ENCODE results near the gene MAPKBP1.

The MAPKBP1 gene

DNA sequence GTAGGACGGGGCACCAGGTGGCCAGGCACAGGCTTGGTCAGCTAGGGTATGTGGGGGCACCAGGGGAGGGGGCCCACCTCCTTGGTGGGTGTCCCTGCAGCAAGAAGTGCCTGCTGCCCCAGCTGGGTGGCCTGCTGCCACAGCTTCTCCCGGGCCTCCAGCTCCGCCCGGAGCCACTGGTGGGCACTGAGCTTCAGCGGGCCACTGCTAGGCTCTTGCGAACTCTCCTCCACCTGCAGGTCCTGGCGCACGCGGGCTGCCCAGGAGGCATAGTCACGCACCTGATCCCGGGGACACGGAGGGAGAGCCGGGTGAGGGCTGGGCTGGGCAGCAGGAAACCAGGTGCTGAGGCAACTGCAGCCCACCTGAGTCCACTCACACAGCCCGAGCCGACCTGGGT, 94.0 kb downstream of the MAPKBP1 start:
- no peak for DNase-seq (ENCODE audit: low read depth)

DNA sequence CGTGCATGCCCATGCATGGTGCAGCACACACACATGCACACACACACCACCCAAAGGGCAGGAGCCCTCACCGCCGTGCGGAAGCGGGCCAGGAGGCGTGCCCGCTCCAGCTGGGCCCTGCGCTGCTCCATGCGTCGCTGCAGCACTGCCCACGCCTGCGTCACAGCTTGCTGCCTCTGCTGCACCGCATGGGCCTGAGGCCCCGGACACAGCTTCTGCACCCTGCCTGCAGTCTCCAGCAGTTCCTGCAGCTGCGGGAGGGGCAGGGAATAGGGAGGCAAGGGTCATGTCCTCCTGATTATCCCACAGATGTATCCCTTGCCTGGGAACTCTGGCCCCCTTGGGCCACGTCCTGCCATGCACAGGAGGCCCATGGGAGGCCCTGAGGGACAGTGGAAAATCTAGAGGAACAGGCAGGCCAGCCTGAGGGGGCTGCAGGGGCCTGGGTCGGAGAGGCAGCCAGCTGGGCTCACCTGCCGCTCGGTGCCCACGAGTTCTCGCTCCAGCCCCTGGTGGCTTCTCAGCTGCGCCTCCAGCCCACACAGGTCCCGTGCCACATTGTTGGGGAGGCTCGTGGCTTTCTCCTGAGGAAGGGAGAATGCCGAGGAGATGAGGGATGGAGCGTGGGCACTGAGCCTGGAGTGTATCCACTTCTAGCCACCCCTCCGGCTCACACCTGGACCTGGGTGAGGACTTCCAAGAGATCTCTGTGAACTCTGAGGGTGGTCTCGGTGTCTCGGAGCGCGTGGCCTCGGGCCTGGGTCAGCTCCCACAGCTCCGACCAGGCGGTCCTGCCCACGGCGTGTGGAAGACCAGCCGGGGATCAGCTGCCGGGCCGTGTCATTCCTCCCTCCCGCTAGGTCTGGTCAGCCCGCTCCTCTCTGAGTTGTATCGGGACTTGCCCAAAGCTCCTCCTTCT, 95.7 kb downstream of the MAPKBP1 start:
- no peak for DNase-seq (ENCODE audit: low read depth)

DNA sequence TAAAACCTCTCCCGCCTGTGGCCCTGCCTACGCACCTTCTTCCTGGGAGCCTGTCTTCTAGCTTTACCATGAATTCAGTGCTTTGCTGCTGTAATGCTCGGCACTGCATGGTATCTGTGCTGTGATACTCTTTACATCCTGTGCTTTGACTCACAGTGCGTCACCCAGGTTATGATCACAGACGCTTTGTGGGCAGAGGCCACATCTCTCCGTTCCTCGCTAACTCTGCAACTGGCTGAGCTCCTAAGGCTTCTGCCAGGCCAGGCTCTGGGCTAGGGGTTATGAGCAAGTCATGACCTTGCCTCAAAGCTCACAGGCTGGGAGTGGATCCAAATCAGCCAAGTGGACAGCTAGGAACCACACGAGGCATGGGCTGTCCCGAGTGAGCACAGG, 96.4 kb downstream of the MAPKBP1 start:
- DNase-seq (ENCODE audit: low read depth): no peak

GRCh38 chr15:41871175-41871905, 97.1 kb downstream of the MAPKBP1 start:
- no peak for DNase-seq (ENCODE audit: low read depth)

DNA sequence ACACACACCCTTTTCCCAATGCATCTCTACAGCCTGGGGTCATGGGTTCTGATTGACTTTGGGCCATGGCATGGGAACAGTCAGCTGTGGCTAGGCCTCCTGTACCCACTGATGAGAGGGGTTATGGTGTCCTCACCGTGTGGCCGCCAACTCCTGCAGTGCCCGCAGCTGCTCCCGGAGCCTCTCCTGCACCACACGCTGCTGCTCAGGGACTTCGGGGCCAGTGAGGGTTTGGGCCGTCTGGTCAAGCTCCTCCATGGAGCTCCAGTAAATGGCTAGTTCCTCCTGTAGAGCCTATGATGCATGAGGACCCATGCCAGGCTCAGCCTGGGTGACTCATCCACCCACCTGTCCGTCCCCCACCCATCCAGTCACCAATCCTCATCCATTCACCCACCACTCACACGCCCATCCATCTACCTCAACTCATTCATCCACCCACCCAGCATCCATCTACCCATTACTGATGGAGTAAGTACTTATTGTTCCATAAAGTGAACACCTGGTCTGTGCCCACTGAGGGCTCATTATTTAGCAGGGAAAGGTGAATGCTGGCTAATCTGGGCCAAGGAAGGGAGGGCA, 98.0 kb downstream of the MAPKBP1 start:
- no peak for DNase-seq (ENCODE audit: low read depth)

DNA sequence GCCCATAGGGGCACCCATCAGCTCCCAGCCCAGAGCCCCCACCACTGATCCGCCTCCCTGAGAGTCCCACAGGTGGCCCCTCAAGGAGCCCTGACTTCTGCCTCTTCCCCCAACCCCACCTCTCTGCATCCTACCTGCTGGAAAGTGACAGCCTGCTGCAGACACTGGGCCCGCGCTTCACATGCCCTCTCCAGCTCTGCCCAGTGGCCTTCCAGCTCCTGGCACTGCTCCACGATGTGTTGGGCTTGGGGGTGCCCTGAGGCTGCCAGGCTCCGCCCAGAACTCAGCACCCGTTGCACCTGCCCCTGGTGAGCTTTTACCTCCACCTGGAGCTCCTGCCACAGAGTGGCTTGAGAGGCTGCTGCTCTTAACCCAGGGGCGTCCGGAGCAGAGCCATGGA, 99.4 kb downstream of the MAPKBP1 start:
- no peak for DNase-seq (ENCODE audit: low read depth)

GRCh38 chr15:41874736-41875135, 100.5 kb downstream of the MAPKBP1 start:
- no peak for DNase-seq (ENCODE audit: low read depth)

DNA sequence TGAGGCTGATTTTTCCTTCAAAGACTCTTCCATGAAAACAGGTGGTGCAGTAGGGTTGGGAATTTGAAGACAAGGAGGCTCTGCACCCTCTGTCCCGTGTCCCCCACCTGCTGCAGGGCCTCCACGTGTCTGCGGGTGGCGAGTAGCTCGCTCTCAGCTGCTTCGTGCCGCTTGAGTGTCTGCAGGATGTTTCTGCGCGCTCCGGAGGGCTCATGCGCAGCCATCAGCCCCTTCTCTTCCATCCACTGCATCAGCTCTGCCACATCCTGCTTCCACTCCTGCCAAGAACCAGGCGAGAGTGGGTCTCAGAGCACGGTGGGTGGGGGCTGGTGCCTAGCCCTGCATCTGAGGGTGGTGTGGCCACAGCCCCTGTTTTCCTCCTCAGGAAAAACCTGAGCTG, 101.7 kb downstream of the MAPKBP1 start:
- no peak for DNase-seq (ENCODE audit: low read depth)

- no peak for DNase-seq (ENCODE audit: low read depth)
Observed at GRCh38 chr15:41876689-41877088, 102.4 kb downstream of the MAPKBP1 start.
